Lung (tissue), 12 donors: Measurements from ENCODE around the gene RALGAPA2. TPM values are rescaled to one million over a fixed set of nuclear protein-coding genes. Genes with fewer than 3 reads are reported as not detected.

Experiments used
- ATAC-seq: fragments of 200-7000 bp; cut with Tn5 transposase; one replicate; pipeline ENCODE4 v1.9.1; 2020; ENCODE audit warnings: moderate number of reproducible peaks; ENCODE audit not compliant: insufficient read depth, low FRiP score
- DNase-seq, 3 donors: peaks; one replicate each; pipeline ENCODE4 v3.0.0-alpha.2; 2013 to 2017
- H3K27ac ChIP-seq, 2 donors: one replicate each; pipeline ENCODE4 v1.5.1; 2013; ENCODE audit warnings: mild to moderate bottlenecking in 2 of 2, moderate library complexity in 2 of 2, control low read depth in 1 of 2, inconsistent platforms in 1 of 2, low read depth in 1 of 2, low read length in 1 of 2
- H3K27me3 ChIP-seq, 3 donors: one replicate each; pipeline ENCODE4 v1.5.1; 2013; ENCODE audit warnings: low read length in 2 of 3; ENCODE audit not compliant: control insufficient read depth in 3 of 3, insufficient read depth in 3 of 3
- H3K36me3 ChIP-seq, 4 donors: one replicate each; pipeline ENCODE4 v1.5.1; 2013; ENCODE audit warnings: low read length in 4 of 4, mild to moderate bottlenecking in 1 of 4, moderate library complexity in 1 of 4; ENCODE audit not compliant: control insufficient read depth in 4 of 4, insufficient read depth in 4 of 4
- H3K4me1 ChIP-seq, 5 donors: one replicate each; pipeline ENCODE4 v1.5.1; 2013; ENCODE audit warnings: low read length in 5 of 5, mild to moderate bottlenecking in 2 of 5, moderate library complexity in 1 of 5; ENCODE audit not compliant: control insufficient read depth in 5 of 5, insufficient read depth in 5 of 5
- H3K4me3 ChIP-seq: one replicate; pipeline ENCODE4 v1.5.1; 2013; ENCODE audit warnings: mild to moderate bottlenecking, control low read depth, moderate library complexity
- H3K9ac ChIP-seq, 2 donors: one replicate each; pipeline ENCODE4 v1.5.1; 2013; ENCODE audit warnings: low read length in 2 of 2, control low read depth in 1 of 2; ENCODE audit not compliant: insufficient read depth in 1 of 2
- H3K9me3 ChIP-seq, 4 donors: one replicate each; pipeline ENCODE4 v1.5.1; 2013; ENCODE audit warnings: low read length in 3 of 4, mild to moderate bottlenecking in 1 of 4, moderate library complexity in 1 of 4; ENCODE audit not compliant: control insufficient read depth in 4 of 4, insufficient read depth in 3 of 4
- CTCF ChIP-seq: IDR thresholded peaks from 2 replicates; pipeline ENCODE4 v1.5.1; 2012; ENCODE audit warnings: mild to moderate bottlenecking; ENCODE audit errors: control extremely low read depth, extremely low read depth
- WGBS, 2 donors: extraction: QIAGEN DNeasy Blood & Tissue Kit; methylation state at CpG; one replicate each; pipeline ENCODE4 v1.1.7; 2013; 5-methylcytosine and 5-hydroxymethylcytosine counted together
- polyA plus RNA-seq, 2 donors: library from polyadenylated mRNA; stranded (reverse); fragments of 200-250 nt; gene quantifications; one replicate each; pipeline ENCODE4 v1.2.1, GENCODE V29; 2013
- total RNA-seq, 2 donors: library from RNA; depleted of rRNA in 1 of 2; stranded (reverse); fragments of >200 nt in 1 of 2; gene quantifications; one replicate each; pipeline ENCODE4 v1.2.1, GENCODE V29; 2014 to 2021
- donor health status: control.
- donor health status: control.
- donor health status: Bipolar disorder and iron deficiency.
- donor health status: healthy.
- donor health status: DM: yes; HTN: yes; CAD: no.

The RALGAPA2 gene
- total and polyA plus RNA-seq, 4 donors: 12.1 to 83.4 (median 55.6) TPM

- no peak for DNase-seq
- WGBS, 2 donors: 51% methylated on average over 15 of the region's 15 CpGs
- Histone ChIP-seq H3K9ac (peak overlapping the region in 1 of 2 donors; percentile 53), H3K9me3 (no peaks in the 10 kb centered on the region), H3K36me3 (no peaks in the 10 kb centered on the region), H3K27me3 (no peaks in the 10 kb centered on the region), H3K4me1 (peaks cover 0 to 22% (median 1%) of the 10 kb centered on the region in 5 donors), H3K4me3 (no peak overlapping the region), H3K27ac (peak overlapping the region; percentile 55 to 95)
- ATAC-seq: no peak
- TF ChIP-seq CTCF: no peak
These were observed 861 bp upstream of the RALGAPA2 start for GRCh38 chr20:20713244-20713765.

- peaks cover 0 to 22% (median 4%) of the 10 kb centered on the region in 5 donors for H3K4me1 ChIP-seq
- H3K9me3 ChIP-seq: no peaks in the 10 kb centered on the region
- H3K27me3 ChIP-seq: no peaks in the 10 kb centered on the region
- DNase-seq: no peak
- peak overlapping the region; percentile 43 to 69 for H3K9ac ChIP-seq
- H3K36me3 ChIP-seq: no peaks in the 10 kb centered on the region
- no peak for TF ChIP-seq CTCF
- no peak for ATAC-seq
- peak overlapping the region; percentile 69 for H3K4me3 ChIP-seq
- H3K27ac ChIP-seq: peak overlapping the region; percentile 90 to 95
- 1% methylated on average over 30 to 33 of the region's 33 CpGs for WGBS, 2 donors
These were observed 405 bp downstream of the RALGAPA2 start for GRCh38 chr20:20712004-20712473.

GRCh38 chr20:20711413-20711812 is 1.0 kb downstream of the RALGAPA2 start:
- Histone ChIP-seq H3K4me3 (peak overlapping the region; percentile 69), H3K27me3 (no peaks in the 10 kb centered on the region), H3K27ac (peak overlapping the region in 1 of 2 donors; percentile 95), H3K4me1 (peaks cover 0 to 22% (median 6%) of the 10 kb centered on the region in 5 donors), H3K9ac (peak overlapping the region; percentile 43 to 69), H3K36me3 (no peaks in the 10 kb centered on the region), H3K9me3 (no peaks in the 10 kb centered on the region)
- ATAC-seq: no peak
- 8 to 16% methylated on average over 3 of the region's 3 CpGs for WGBS, 2 donors
- DNase-seq: no peak
- TF ChIP-seq CTCF: no peak
